GM20000 (cell line): ENCODE measurements around the gene KCP.

Experiments used
- DNase-seq: peaks from one replicate; pipeline ENCODE4 v3.0.0; 2012; ENCODE audit warnings: low spot score
- TF ChIP-seq, protein P1 (sequence below): IDR thresholded peaks from 2 replicates; pipeline ENCODE4 v1.5.1; 2012; ENCODE audit warnings: mild to moderate bottlenecking, control low read depth; ENCODE audit errors: extremely low read depth, missing control alignments

The KCP gene

DNA sequence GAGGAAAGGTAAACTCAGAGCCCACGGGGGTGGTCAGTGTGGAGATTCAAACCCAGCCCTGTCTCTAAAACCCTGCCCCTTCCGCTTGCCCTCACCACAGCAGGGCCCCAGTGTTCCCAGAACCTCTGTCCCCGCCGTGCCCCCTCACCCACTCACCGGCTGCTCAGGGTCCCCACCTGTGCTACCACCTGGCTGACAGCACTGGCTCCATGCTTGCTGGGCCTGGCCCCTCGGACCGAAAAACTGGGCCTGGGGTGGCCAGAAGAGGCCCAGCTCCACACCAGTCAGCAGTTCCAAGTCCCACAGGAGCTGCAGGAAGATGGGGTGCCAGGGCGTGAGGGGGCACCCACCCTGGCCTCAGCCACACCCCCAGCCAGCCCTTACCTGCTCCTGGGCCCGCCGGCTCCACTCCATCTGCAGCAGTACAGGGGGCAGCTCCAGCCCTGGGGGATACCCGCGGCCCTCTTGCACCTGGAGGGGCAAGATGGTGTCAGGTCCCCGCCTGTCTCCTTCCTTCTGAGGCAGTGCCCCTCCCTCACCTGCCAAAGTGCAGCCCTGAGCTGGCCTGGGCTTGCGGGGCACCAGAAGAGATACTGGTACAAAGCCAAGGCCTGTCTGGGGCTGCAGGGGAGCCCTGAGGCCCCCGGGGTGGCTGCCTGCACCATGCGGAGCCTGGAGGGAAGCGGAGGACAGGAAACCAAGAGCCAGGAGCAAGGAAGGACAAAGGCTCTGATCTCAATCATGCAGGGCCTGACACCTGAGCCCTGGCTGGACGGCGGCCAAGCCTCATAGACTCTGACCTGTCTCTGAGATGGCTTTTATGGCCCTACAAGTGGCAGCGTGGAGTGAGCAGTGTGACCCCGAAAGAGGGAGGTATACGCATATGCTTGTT lies 36.1 kb downstream of the KCP start:
- TF ChIP-seq, protein P1, sequence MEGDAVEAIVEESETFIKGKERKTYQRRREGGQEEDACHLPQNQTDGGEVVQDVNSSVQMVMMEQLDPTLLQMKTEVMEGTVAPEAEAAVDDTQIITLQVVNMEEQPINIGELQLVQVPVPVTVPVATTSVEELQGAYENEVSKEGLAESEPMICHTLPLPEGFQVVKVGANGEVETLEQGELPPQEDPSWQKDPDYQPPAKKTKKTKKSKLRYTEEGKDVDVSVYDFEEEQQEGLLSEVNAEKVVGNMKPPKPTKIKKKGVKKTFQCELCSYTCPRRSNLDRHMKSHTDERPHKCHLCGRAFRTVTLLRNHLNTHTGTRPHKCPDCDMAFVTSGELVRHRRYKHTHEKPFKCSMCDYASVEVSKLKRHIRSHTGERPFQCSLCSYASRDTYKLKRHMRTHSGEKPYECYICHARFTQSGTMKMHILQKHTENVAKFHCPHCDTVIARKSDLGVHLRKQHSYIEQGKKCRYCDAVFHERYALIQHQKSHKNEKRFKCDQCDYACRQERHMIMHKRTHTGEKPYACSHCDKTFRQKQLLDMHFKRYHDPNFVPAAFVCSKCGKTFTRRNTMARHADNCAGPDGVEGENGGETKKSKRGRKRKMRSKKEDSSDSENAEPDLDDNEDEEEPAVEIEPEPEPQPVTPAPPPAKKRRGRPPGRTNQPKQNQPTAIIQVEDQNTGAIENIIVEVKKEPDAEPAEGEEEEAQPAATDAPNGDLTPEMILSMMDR, result no peak
- DNase-seq, result no peak

DNA sequence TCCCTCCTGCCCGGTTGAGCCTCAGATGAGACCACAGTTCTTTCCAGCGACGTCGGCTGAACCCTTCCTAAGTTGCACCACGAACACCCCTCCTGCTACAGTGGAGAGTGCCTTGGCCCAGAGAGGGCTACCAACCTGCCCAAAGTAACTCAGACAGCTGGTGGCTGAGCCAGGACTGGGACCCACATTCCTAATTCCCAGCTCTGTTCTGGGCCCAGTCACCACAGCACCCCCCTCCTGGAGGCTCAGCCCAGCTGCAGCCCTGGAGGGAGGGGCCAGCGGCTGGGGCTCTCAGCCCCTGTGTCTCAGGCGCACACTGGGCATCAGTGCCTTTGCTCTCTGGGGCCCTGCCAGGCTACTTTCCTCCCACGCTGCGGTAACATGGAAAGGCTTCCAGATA lies 37.3 kb downstream of the KCP start:
- TF ChIP-seq, protein P1, result no peak
- no peak for DNase-seq

DNA sequence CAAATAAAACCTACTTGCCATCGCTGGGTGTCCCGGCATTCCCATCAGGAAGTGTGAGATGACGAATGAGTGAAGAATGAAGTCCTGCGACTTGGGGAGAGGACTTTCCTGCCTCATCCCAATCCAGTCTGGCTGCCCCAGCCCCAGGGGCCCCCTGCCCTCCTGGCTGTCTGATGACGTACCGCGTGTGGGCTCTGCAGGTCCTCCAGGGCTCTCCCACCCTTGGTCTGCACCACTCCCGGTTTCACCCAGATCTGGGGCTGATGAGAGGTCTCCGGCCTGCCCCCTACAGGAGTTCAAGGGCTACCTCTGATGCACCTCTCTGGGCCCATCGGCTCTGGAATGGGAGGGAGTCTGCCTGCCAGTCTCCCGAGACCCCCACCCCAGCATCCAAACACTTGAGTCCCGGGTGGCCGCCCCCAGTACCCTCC lies 38.1 kb downstream of the KCP start:
- TF ChIP-seq, protein P1, result no peak
- no peak for DNase-seq

DNA sequence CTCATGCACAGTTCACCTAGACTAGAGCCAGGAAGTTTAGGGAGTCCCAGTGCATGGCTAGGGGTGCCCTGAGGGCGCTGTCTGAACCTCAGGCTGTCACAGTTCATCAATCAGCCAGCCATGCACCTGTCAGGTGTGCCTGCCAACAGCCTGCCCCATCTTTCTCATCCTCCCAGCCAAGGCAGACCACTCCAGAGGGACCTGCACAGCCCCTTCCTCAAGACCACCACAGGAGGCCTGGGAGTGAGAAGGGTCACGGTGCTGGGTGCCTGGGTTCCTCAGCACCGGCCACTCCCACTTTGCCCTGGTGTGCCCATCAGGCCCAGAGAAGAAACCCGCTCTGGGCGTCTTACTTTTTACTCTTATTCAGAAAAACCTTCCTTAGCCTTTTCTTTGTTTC lies 39.5 kb downstream of the KCP start:
- no peak for DNase-seq
- TF ChIP-seq, protein P1, result no peak

DNA sequence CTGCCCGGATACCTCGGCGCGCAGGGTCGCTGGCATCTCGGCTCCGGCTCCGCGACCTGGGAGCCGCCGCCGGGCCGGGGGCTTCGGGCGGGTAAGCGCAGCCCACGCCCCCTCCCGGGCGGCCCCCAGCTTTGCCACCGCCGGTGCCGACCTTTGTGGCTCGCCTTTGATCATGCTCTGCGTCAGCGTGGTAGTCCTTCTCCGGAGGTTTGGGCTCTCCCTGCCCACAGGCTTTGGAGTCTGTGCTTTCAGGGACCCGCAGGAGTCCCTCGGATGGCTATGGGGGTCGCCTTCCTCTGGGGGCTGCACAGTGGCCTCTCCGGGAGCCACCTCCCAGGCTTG lies 40.6 kb downstream of the KCP start:
- no peak for DNase-seq
- TF ChIP-seq, protein P1, result no peak

DNA sequence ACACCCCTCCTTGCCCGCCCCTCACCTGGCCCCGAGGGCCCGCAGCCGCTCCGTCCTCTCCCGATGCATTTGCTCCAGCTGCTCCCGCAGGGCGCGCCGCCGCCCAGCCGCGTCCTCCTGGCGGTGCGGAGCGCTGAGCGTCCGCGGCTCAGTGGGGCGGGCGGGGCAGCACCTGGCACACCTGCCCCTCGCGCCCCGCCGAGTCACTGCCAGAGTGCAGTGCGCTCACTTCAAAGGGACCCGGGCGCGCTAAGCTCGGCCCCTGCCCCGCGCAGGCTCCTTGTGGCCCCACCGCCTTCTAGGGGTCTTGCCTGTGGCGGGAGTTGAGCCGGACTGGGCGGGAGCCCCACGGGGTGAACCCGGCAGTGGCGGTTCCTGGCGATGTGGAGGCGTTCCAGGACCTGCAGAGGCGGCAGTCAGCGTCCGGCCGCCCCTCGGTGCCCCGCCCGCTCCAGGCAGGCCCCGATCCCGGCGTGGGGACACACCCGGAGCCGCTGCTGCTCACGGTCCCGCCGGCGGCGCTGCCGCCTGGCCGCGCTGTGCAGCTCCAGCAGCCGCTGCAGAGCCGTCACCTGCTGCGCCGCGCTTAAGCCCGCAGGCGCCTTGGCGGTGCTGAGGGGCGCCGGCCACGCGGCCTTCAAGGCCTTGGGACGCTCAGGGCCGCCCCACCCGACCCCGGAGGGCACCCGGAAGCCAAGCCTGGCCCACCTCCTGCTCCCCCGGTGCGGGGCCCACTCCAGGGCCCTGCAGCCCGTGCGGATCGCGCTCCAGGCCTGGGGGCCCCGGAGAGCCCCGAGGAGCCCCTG lies 41.2 kb downstream of the KCP start:
- peak; percentile 84 for DNase-seq
- TF ChIP-seq, protein P1, result no peak

DNA sequence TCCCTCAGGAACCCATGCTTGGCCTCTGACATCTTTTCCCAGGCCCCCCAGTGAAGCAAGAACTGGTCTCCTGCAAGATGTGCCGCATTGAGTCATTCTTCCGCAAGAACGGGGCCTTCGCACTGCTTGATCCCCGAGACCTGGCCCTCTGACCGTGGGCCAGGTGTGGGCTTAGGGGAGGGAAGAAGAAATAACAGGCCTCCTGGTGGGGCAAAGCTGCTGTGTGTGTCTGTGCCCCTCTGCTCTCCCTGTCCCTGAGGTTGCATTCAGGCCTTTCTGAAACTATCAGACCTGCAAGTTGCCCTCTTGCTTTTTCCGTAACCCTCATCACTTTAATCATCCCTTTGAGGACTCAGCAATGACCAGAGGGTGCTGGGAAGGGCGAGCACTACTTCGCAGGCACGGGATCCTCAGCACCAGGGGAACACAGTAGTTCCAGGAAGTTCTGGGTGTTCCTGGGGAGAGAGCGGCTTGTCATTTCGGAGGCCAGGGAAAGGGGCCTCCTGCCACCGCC lies 41.8 kb downstream of the KCP start:
- TF ChIP-seq, protein P1, result no peak
- DNase-seq, result no peak
